HEK293T (cell line): ENCODE results near the gene GLRX3.

Source experiments
- CTCF ChIA-PET: fragments of 350-600 bp; formaldehyde crosslinking; extraction: SDS; loops from one replicate; lab custom pipeline; 2021; ENCODE audit warnings: antibody characterized with exemption, inconsistent platforms; lab: Yijun Ruan, JAX
- POLR2A ChIA-PET: fragments of 350-600 bp; formaldehyde crosslinking; extraction: SDS; loops from one replicate; lab custom pipeline; 2020; ENCODE audit warnings: antibody characterized with exemption, inconsistent platforms; lab: Yijun Ruan, JAX
- DNase-seq: peaks from one replicate; pipeline ENCODE4 v3.0.0; 2012; ENCODE audit warnings: mixed read lengths; ENCODE audit errors: extremely low spot score
- ARNT ChIP-seq: fragments of 450-650 bp; IDR thresholded peaks from 2 replicates; pipeline ENCODE4 v1.6.1; 2017; ENCODE audit warnings: mild to moderate bottlenecking
- BHLHE40 ChIP-seq: fragments of 450-650 bp; IDR thresholded peaks from 2 replicates; pipeline ENCODE4 v1.6.1; 2016; ENCODE audit warnings: mild to moderate bottlenecking, moderate library complexity, borderline replicate concordance
- CTBP1 ChIP-seq: fragments of 450-650 bp; IDR thresholded peaks from 2 replicates; pipeline ENCODE4 v1.6.1; 2016; ENCODE audit warnings: borderline replicate concordance
- ELF4 ChIP-seq: fragments of 450-650 bp; IDR thresholded peaks from 2 replicates; pipeline ENCODE4 v1.6.1; 2017; ENCODE audit warnings: antibody characterized with exemption
- FOXA1 ChIP-seq: fragments of 450-650 bp; IDR thresholded peaks from 2 replicates; pipeline ENCODE4 v1.6.1; 2016; ENCODE audit warnings: mild to moderate bottlenecking
- FOXK2 ChIP-seq: fragments of 450-650 bp; IDR thresholded peaks from 2 replicates; pipeline ENCODE4 v1.6.1; 2016; ENCODE audit warnings: mild to moderate bottlenecking
- FOXM1 ChIP-seq: fragments of 450-650 bp; IDR thresholded peaks from 2 replicates; pipeline ENCODE4 v1.6.1; 2017; ENCODE audit warnings: mild to moderate bottlenecking, borderline replicate concordance
- HDGF ChIP-seq: fragments of 450-650 bp; IDR thresholded peaks from 2 replicates; pipeline ENCODE4 v1.6.1; 2017; ENCODE audit warnings: antibody characterized with exemption, borderline replicate concordance
- L3MBTL2 ChIP-seq: fragments of 450-650 bp; conservative IDR thresholded peaks from 2 replicates; pipeline ENCODE4 v1.6.1; 2016; ENCODE audit warnings: mild to moderate bottlenecking
- LEF1 ChIP-seq: fragments of 450-650 bp; IDR thresholded peaks from 2 replicates; pipeline ENCODE4 v1.6.1; 2017; ENCODE audit warnings: mild to moderate bottlenecking, borderline replicate concordance
- NFRKB ChIP-seq: fragments of 450-650 bp; IDR thresholded peaks from 2 replicates; pipeline ENCODE4 v1.6.1; 2016; ENCODE audit warnings: mild to moderate bottlenecking, moderate library complexity
- PKNOX1 ChIP-seq: fragments of 450-650 bp; IDR thresholded peaks from 2 replicates; pipeline ENCODE4 v1.6.1; 2016
- SP1 ChIP-seq: fragments of 450-650 bp; IDR thresholded peaks from 2 replicates; pipeline ENCODE4 v1.6.1; 2017
- SUZ12 ChIP-seq: fragments of 450-650 bp; IDR thresholded peaks from 2 replicates; pipeline ENCODE4 v1.6.1; 2016; ENCODE audit warnings: mild to moderate bottlenecking
- TARDBP ChIP-seq: fragments of 450-650 bp; IDR thresholded peaks from 2 replicates; pipeline ENCODE4 v1.6.1; 2016
- ZNF384 ChIP-seq: fragments of 450-650 bp; IDR thresholded peaks from 2 replicates; pipeline ENCODE4 v1.6.1; 2016

The GLRX3 gene

GRCh38 chr10:130161331-130161730 lies 25.1 kb downstream of the GLRX3 start:
- ChIA-PET POLR2A (no interaction called here), CTCF (no interaction called here)
- DNase-seq = no peak
- TF ChIP-seq PKNOX1 (no peak), CTBP1 (no peak), TARDBP (no peak)

- POLR2A ChIA-PET = interaction anchor here (0.6 kb wide), 1 partner anchor 57 kb away, joined by 4 read pairs; the partner anchor contains the start of gene C10orf143
Observed at GRCh38 chr10:130167193-130167592, 31.0 kb downstream of the GLRX3 start.

GRCh38 chr10:130167707-130168106 lies 31.5 kb downstream of the GLRX3 start:
- ChIA-PET POLR2A (no interaction called here), CTCF (interaction anchor here (0.6 kb wide), 1 partner anchor 1421 kb away, joined by 4 read pairs; no protein-coding TSS in a partner anchor)
- DNase-seq = no peak
- TF ChIP-seq SP1 = no peak
- no peak for TF ChIP-seq FOXA1
- no peak for TF ChIP-seq ARNT
- no peak for TF ChIP-seq ELF4
- TF ChIP-seq FOXM1 = no peak
- no peak for TF ChIP-seq NFRKB
- no peak for TF ChIP-seq LEF1
- no peak for TF ChIP-seq BHLHE40
- no peak for TF ChIP-seq ZNF384
- no peak for TF ChIP-seq HDGF
- no peak for TF ChIP-seq PKNOX1
- no peak for TF ChIP-seq CTBP1

More at GRCh38 chr10:130167193-130167592, 31.0 kb downstream of the GLRX3 start:
- no peak for TF ChIP-seq ARNT
- TF ChIP-seq FOXK2 = no peak
- TF ChIP-seq FOXM1 = no peak
- TF ChIP-seq ELF4 = no peak
- CTCF ChIA-PET = no interaction called here
- no peak for DNase-seq

- no peak for DNase-seq
- TF ChIP-seq L3MBTL2 (no peak), CTBP1 (no peak), BHLHE40 (no peak), PKNOX1 (no peak), NFRKB (no peak), SP1 (no peak), SUZ12 (no peak), LEF1 (no peak), ARNT (no peak), FOXA1 (no peak), ZNF384 (no peak), FOXK2 (no peak), HDGF (no peak), TARDBP (no peak), ELF4 (no peak)
- POLR2A ChIA-PET = interaction anchor here (0.8 kb wide), 1 partner anchor 59 kb away, joined by 3 read pairs; no protein-coding TSS in a partner anchor
- CTCF ChIA-PET = no interaction called here
Observed at GRCh38 chr10:130169136-130169859, 33.1 kb downstream of the GLRX3 start.

GRCh38 chr10:130171196-130171595 lies 35.0 kb downstream of the GLRX3 start:
- no peak for DNase-seq
- TF ChIP-seq ELF4 (no peak), ZNF384 (no peak)
- CTCF ChIA-PET = no interaction called here
- POLR2A ChIA-PET = no interaction called here

- DNase-seq = no peak
- TF ChIP-seq L3MBTL2 (no peak), TARDBP (no peak), CTBP1 (no peak), ELF4 (no peak), SP1 (no peak), ZNF384 (no peak), HDGF (no peak), PKNOX1 (no peak), FOXA1 (no peak), FOXM1 (no peak), ARNT (no peak)
- POLR2A ChIA-PET = no interaction called here
- CTCF ChIA-PET = interaction anchor here (0.6 kb wide), 1 partner anchor 1543 kb away, joined by 5 read pairs; no protein-coding TSS in a partner anchor
Observed at GRCh38 chr10:130174328-130174727, 38.1 kb downstream of the GLRX3 start.
